T-cell (primary cell): ENCODE measurements around the gene CALM1. TPM values are rescaled to one million over a fixed set of nuclear protein-coding genes. Genes with fewer than 3 reads are reported as not detected.

ENCODE experiments used
- ATAC-seq, 4 experiments: fragments of 200-7000 bp in 3 of 4; fragments of 150-1000 bp in 1 of 4; cut with Tn5 transposase; replicated peaks in 1 of 4; 1 replicate in 3 of 4; 2 replicates in 1 of 4; pipeline ENCODE4 v1.10.0; 2021; ENCODE audit warnings: moderate library complexity in 3 of 4, mild to moderate bottlenecking in 2 of 4, moderate number of reproducible peaks in 1 of 4
- CTCF ChIA-PET, 2 donors: fragments of 300-600 bp; sonication (Branson Sonifier 250); formaldehyde crosslinking; loops; one replicate each; lab custom pipeline; 2022; ENCODE audit warnings: antibody characterized with exemption in 2 of 2; lab: Charles Lee
- POLR2A ChIA-PET, 2 donors: fragments of 300-600 bp; sonication (Branson Sonifier 250); formaldehyde crosslinking; loops; one replicate each; lab custom pipeline; 2022; ENCODE audit warnings: antibody characterized with exemption in 2 of 2; lab: Charles Lee
- DNase-seq, 35 experiments: peaks; one replicate each; pipeline versions ENCODE4 v3.0.0 to v3.0.0-alpha.2; 2013 to 2023
- H3K27ac ChIP-seq: one replicate; pipeline ENCODE4 v1.5.1; 2013; ENCODE audit warnings: low read length
- H3K27me3 ChIP-seq, 2 experiments: replicated peaks in 1 of 2; 1 replicate in 1 of 2; 2 replicates in 1 of 2; pipeline versions ENCODE4 v1.6.1 to v1.7.0; 2013; ENCODE audit warnings: low read length in 1 of 2, mixed read lengths in 1 of 2; ENCODE audit not compliant: control insufficient read depth in 2 of 2, insufficient read depth in 2 of 2; ENCODE audit errors: extremely low read depth in 1 of 2
- H3K36me3 ChIP-seq, 2 donors: 1 replicate in 1 of 2; 2 replicates in 1 of 2; pipeline versions ENCODE4 v1.6.1 to v1.7.0; 2013; ENCODE audit warnings: low read length in 1 of 2; ENCODE audit not compliant: control insufficient read depth in 2 of 2, insufficient read depth in 1 of 2; ENCODE audit errors: extremely low read depth in 1 of 2
- H3K4me1 ChIP-seq, 2 experiments: 1 replicate in 1 of 2; 2 replicates in 1 of 2; pipeline versions ENCODE4 v1.6.1 to v1.7.0; 2013; ENCODE audit warnings: low read length in 2 of 2, mixed read lengths in 1 of 2; ENCODE audit not compliant: insufficient read depth in 2 of 2, control insufficient read depth in 1 of 2; ENCODE audit errors: extremely low read depth in 1 of 2
- H3K4me3 ChIP-seq, 2 donors: 1 replicate in 1 of 2; 2 replicates in 1 of 2; pipeline versions ENCODE4 v1.5.1 to v1.7.0; 2013; ENCODE audit warnings: mild to moderate bottlenecking in 2 of 2, low read length in 1 of 2, moderate library complexity in 1 of 2; ENCODE audit not compliant: control insufficient read depth in 1 of 2; ENCODE audit errors: extremely low read depth in 1 of 2
- H3K9me3 ChIP-seq: 2 replicates; pipeline ENCODE4 v1.7.0; 2013
- H3K27ac Mint-ChIP-seq, 2 donors: one replicate each; pipeline ENCODE4 v1.8.0; 2020 to 2021; ENCODE audit warnings: mild to moderate bottlenecking in 2 of 2, mixed read lengths in 2 of 2
- H3K27me3 Mint-ChIP-seq, 2 donors: one replicate each; pipeline ENCODE4 v1.8.0; 2021 to 2022; ENCODE audit warnings: mixed read lengths in 2 of 2
- H3K36me3 Mint-ChIP-seq: one replicate; pipeline ENCODE4 v1.8.0; 2021; ENCODE audit warnings: mixed read lengths
- H3K4me1 Mint-ChIP-seq, 3 donors: one replicate each; pipeline ENCODE4 v1.8.0; 2020 to 2022; ENCODE audit warnings: mixed read lengths in 3 of 3, mild to moderate bottlenecking in 1 of 3
- H3K4me3 Mint-ChIP-seq, 3 donors: one replicate each; pipeline ENCODE4 v1.8.0; 2020 to 2022; ENCODE audit warnings: mild to moderate bottlenecking in 3 of 3, mixed read lengths in 3 of 3, moderate library complexity in 3 of 3
- H3K9me3 Mint-ChIP-seq, 3 donors: one replicate each; pipeline ENCODE4 v1.8.0; 2020 to 2022; ENCODE audit warnings: mixed read lengths in 3 of 3
- WGBS: methylation state at CpG from one replicate; pipeline ENCODE4 v1.1.5; 2013; ENCODE audit warnings: missing lambda C conversion rate; ENCODE audit not compliant: insufficient coverage; 5-methylcytosine and 5-hydroxymethylcytosine counted together
- total RNA-seq, 35 experiments: library from RNA in 6 of 35; stranded (reverse) in 6 of 35; fragments of 120-200 nt in 1 of 35; gene quantifications; one replicate each; pipeline versions ENCODE4 v1.2.1 to v1.2.4 and lab custom pipeline; 2013 to 2026

CALM1 gene
- total RNA-seq, 5 donors from 2014 or later (not counting 1 experiment from before 2014, with no cell fraction given), result 642 to 952 (median 674) TPM

- CTCF ChIA-PET, result interaction anchor here in 1 of 2 donors (0.6 to 0.7 kb wide), 2 partner anchors 102 to 136 kb away, joined by 3 read pairs; no protein-coding TSS in a partner anchor
- POLR2A ChIA-PET, result interaction anchor here (0.6 to 0.7 kb wide), 4 partner anchors 22 to 148 kb away, joined by 3 to 6 read pairs (median 6); partner anchors contain the start of gene CALM1 (in 1 of the 2)
- ATAC-seq (no peak), DNase-seq (no peak)
- Mint-ChIP-seq H3K27me3 (no peaks in the 10 kb centered on the region), H3K9me3 (no peaks in the 10 kb centered on the region), H3K27ac (no peak overlapping the region), H3K4me3 (no peak overlapping the region), H3K36me3 (no peaks in the 10 kb centered on the region), H3K4me1 (no peaks in the 10 kb centered on the region)
- Histone ChIP-seq H3K4me3 (no peak overlapping the region), H3K9me3 (no peaks in the 10 kb centered on the region), H3K36me3 (no peaks in the 10 kb centered on the region), H3K27ac (no peak overlapping the region), H3K27me3 (peaks cover 0 to 3% of the 10 kb centered on the region in 2 experiments), H3K4me1 (no peaks in the 10 kb centered on the region)
- WGBS, result 93% methylated on average over 2 of the region's 4 CpGs
Measured at GRCh38 chr14:90374813-90375212, 22.0 kb upstream of the CALM1 start.

DNA sequence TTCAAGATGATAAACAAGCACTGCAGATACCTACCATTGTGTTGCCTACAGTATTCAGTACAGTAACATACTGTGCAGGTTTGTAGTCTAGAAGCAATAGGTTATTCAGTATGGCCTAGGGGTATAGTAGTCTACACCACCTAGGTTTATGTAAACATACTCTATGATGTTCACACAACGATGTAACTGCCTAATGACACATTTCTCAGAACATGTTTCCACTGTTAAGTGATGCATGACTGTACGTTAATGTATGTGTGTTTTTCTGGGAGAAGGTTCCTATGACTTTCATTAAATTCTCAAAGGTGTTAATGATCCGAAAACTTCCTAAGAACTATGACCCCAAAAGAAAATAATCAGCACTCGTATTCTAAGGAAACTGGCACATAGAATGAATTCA is 20.9 kb upstream of the CALM1 start:
- no peak overlapping the region for H3K27ac Mint-ChIP-seq
- no peak for ATAC-seq
- no peak overlapping the region for H3K4me3 Mint-ChIP-seq
- no peak for DNase-seq
- no peak overlapping the region for H3K4me3 ChIP-seq
- ChIA-PET CTCF (no interaction called here), POLR2A (interaction anchor here in 1 of 2 donors (0.6 kb wide), 1 partner anchor 10 kb away, joined by 3 read pairs; no protein-coding TSS in a partner anchor)
- H3K9me3 ChIP-seq, result no peaks in the 10 kb centered on the region
- H3K9me3 Mint-ChIP-seq, result no peaks in the 10 kb centered on the region
- H3K4me1 ChIP-seq, result no peaks in the 10 kb centered on the region
- H3K36me3 Mint-ChIP-seq, result no peaks in the 10 kb centered on the region
- no peaks in the 10 kb centered on the region for H3K27me3 Mint-ChIP-seq
- WGBS, result no CpG with 5 or more reads among the region's 4 CpGs
- peaks cover 0 to 3% of the 10 kb centered on the region in 2 experiments for H3K27me3 ChIP-seq
- no peak overlapping the region for H3K27ac ChIP-seq
- H3K36me3 ChIP-seq, result no peaks in the 10 kb centered on the region
- peaks cover 0 to 4% (median 0%) of the 10 kb centered on the region in 3 donors for H3K4me1 Mint-ChIP-seq

DNA sequence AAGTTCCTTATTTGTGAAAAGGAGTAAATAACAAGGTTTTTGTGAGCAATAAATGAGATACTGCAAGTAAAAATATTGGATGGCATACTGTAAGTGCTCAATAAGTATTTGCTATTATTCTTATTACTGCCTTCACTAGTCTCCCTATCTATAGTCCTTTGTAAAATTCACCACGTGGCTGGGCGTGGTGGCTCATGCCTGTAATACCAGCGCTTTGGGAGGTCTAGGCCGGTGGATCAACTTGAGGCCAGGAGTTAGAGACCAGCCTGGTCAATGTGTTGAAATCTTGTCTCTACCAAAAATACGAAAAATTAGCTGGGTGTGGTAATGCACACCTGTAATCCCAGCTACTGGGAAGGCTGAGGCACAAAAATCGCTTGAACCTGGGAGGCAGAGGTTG is 18.6 kb upstream of the CALM1 start:
- POLR2A ChIA-PET, result interaction anchor here (0.7 kb wide), 2 partner anchors 23 kb away, joined by 5 to 8 read pairs; no protein-coding TSS in a partner anchor
- Mint-ChIP-seq H3K9me3 (no peaks in the 10 kb centered on the region), H3K36me3 (no peaks in the 10 kb centered on the region), H3K4me3 (no peak overlapping the region), H3K4me1 (peaks cover 0 to 4% (median 0%) of the 10 kb centered on the region in 3 donors), H3K27me3 (no peaks in the 10 kb centered on the region), H3K27ac (no peak overlapping the region)
- DNase-seq (no peak), ATAC-seq (no peak)
- CTCF ChIA-PET, result interaction anchor here in 1 of 2 donors (2.0 kb wide), 1 partner anchor 21 kb away, joined by 7 read pairs; no protein-coding TSS in a partner anchor
- WGBS, result 91% methylated on average over 6 of the region's 6 CpGs
- Histone ChIP-seq H3K36me3 (no peaks in the 10 kb centered on the region), H3K27me3 (peaks cover 0 to 3% of the 10 kb centered on the region in 2 experiments), H3K4me1 (peaks cover 7 to 9% of the 10 kb centered on the region in 2 experiments), H3K4me3 (no peak overlapping the region), H3K27ac (no peak overlapping the region), H3K9me3 (no peaks in the 10 kb centered on the region)

- Mint-ChIP-seq H3K27me3 (no peaks in the 10 kb centered on the region), H3K36me3 (no peaks in the 10 kb centered on the region), H3K27ac (peak overlapping the region in 1 of 2 donors; percentile 7), H3K4me1 (peaks cover 0 to 6% (median 2%) of the 10 kb centered on the region in 3 donors), H3K4me3 (no peak overlapping the region), H3K9me3 (no peaks in the 10 kb centered on the region)
- POLR2A ChIA-PET, result interaction anchor here in 1 of 2 donors (0.6 kb wide), 1 partner anchor 329 kb away, joined by 3 read pairs; no protein-coding TSS in a partner anchor
- Histone ChIP-seq H3K27me3 (peaks cover 0 to 3% of the 10 kb centered on the region in 2 experiments), H3K4me1 (peaks cover 8 to 18% of the 10 kb centered on the region in 2 experiments), H3K4me3 (no peak overlapping the region), H3K27ac (no peak overlapping the region), H3K9me3 (no peaks in the 10 kb centered on the region), H3K36me3 (no peaks in the 10 kb centered on the region)
- DNase-seq (no peak), ATAC-seq (no peak)
- WGBS, result no CpG with 5 or more reads among the region's 2 CpGs
- CTCF ChIA-PET, result interaction anchor here in 1 of 2 donors (0.6 to 2.0 kb wide), 2 partner anchors 21 to 48 kb away, joined by 3 to 7 read pairs; no protein-coding TSS in a partner anchor
Measured at GRCh38 chr14:90379106-90379505, 17.7 kb upstream of the CALM1 start.

DNA sequence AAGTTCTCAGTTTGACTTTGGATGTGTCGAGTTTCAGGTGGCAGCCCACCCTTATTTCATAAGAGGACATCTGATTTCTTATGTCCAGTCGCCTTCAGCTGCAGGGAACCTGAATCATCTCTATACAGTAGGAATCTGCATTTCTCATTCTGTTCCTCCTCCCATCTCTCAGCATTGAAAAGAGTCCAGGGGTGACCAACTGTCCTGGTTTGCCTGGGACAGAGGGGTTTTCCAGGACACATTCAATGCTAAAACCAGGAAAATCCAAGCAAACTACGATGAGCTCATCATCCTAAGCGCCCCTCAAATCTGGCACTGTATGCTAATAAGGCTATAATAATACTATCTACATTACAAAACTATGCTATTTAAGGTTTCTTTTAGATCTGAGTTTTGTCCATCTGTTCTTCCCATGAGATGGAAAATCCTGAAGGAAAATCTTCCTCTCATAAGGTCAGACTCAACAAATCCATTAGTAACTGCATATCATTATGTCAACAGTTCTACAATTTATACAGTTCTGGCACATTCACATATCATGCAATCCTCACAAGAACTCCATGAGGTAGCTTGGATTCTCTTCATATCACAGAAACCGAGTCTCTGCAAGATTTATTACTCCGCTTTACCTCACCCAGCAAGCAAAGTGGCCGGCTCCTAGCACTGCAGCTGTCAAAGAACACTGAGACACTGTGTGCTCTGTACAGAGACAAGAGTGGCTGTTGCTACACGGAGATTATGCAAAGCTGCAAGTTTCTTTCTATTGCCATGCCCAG is 15.6 kb upstream of the CALM1 start:
- ATAC-seq, result no peak
- no peaks in the 10 kb centered on the region for H3K27me3 ChIP-seq
- no peaks in the 10 kb centered on the region for H3K9me3 ChIP-seq
- peaks cover 22 to 32% of the 10 kb centered on the region in 2 experiments for H3K4me1 ChIP-seq
- H3K27ac ChIP-seq, result no peak overlapping the region
- Mint-ChIP-seq H3K4me1 (peaks cover 0 to 23% (median 18%) of the 10 kb centered on the region in 3 donors), H3K4me3 (no peak overlapping the region), H3K27ac (peak overlapping the region in 1 of 2 donors; percentile 44), H3K9me3 (no peaks in the 10 kb centered on the region), H3K27me3 (no peaks in the 10 kb centered on the region), H3K36me3 (no peaks in the 10 kb centered on the region)
- no peak overlapping the region for H3K4me3 ChIP-seq
- peak in 1 of 35 experiments; percentile 12 for DNase-seq
- ChIA-PET CTCF (interaction anchor here in 1 of 2 donors (0.7 to 2.7 kb wide), 5 partner anchors 9 to 80 kb away, joined by 3 to 23 read pairs (median 3); no protein-coding TSS in a partner anchor), POLR2A (interaction anchor here in 1 of 2 donors (0.6 to 2.2 kb wide), 5 partner anchors 16 to 81 kb away, joined by 3 to 25 read pairs (median 5); partner anchors contain the start of gene NRDE2)
- 89% methylated on average over 4 of the region's 8 CpGs for WGBS
- no peaks in the 10 kb centered on the region for H3K36me3 ChIP-seq

DNA sequence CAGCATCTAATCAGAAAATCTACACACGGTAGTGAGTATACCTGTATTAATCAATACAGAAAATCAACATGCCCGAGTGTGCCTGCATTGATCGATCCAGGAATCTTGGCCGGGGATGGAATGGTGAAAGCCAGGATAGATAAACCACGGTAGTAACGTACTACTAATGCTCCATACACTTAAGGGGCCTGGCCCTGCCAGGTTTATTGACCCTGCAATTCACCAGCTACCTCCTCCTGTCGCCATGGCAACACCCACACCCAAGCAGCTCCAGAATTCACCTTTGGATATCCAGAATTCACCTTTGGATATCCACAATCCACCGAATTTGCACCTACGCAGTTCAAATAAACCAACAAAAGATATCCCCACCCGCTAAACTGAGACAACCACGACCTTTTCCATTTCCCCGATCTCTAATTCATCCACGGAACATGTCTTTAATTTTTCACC is 14.8 kb upstream of the CALM1 start:
- CTCF ChIA-PET, result interaction anchor here in 1 of 2 donors (0.9 to 2.7 kb wide), 7 partner anchors 14 to 376 kb away, joined by 3 to 23 read pairs (median 4); no protein-coding TSS in a partner anchor
- DNase-seq (peak in 7 of 35 experiments; percentile 7 to 53 (median 20)), ATAC-seq (no peak)
- POLR2A ChIA-PET, result interaction anchor here (0.6 to 4.0 kb wide), 7 partner anchors 14 to 124 kb away, joined by 3 to 33 read pairs (median 8); partner anchors contain the start of genes CALM1 (in 2 of the 2) and NRDE2 (in 1 of the 2)
- Histone ChIP-seq H3K4me1 (peaks cover 22 to 32% of the 10 kb centered on the region in 2 experiments), H3K9me3 (no peaks in the 10 kb centered on the region), H3K36me3 (no peaks in the 10 kb centered on the region), H3K4me3 (peak overlapping the region; percentile 96 to 99), H3K27ac (peak overlapping the region; percentile 100), H3K27me3 (no peaks in the 10 kb centered on the region)
- H3K36me3 Mint-ChIP-seq, result no peaks in the 10 kb centered on the region
- no peak overlapping the region for H3K27ac Mint-ChIP-seq
- 85% methylated on average over 1 of the region's 13 CpGs for WGBS
- H3K4me1 Mint-ChIP-seq, result peaks cover 0 to 26% (median 21%) of the 10 kb centered on the region in 3 donors
- no peaks in the 10 kb centered on the region for H3K27me3 Mint-ChIP-seq
- H3K9me3 Mint-ChIP-seq, result no peaks in the 10 kb centered on the region
- H3K4me3 Mint-ChIP-seq, result no peak overlapping the region
